ENCODE results near the gene ATP2C2.

The ATP2C2 gene

DNA sequence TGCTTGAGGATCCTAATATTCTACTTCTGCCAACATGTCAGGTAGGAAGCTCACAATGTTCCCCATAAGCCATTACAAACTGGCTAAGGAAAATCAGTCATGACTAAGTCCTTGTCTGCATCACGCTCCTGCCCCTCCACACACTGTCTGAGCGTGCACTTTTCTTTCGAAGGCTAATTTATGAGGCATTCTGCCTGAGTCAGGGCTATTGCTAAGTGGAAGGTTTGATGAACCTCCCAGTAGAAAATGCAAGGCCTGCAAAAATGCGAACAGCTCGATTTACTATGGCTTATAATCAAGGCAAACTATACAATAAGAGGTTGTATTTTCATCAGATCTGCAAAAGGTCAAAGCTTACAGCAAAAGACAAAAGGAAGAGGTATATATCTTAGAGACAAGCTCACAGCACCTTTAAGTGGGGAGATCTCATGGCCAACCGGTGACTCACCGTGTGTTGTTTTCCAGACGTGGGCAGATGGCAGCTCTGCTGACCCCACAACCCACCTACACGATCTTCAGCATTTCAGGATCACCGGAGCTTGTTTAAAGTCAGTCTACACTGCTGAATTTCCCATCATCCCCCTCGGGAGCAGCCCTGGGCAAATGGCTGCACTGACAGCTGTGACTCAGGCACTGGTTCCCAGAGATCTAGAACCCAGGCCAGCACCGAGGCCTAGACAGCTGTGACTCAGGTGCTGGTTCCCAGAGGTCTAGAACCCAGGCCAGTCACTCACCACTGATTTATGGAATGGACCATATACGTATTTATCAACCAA, 110.0 kb downstream of the ATP2C2 start:
- DNase-seq: no peak

DNA sequence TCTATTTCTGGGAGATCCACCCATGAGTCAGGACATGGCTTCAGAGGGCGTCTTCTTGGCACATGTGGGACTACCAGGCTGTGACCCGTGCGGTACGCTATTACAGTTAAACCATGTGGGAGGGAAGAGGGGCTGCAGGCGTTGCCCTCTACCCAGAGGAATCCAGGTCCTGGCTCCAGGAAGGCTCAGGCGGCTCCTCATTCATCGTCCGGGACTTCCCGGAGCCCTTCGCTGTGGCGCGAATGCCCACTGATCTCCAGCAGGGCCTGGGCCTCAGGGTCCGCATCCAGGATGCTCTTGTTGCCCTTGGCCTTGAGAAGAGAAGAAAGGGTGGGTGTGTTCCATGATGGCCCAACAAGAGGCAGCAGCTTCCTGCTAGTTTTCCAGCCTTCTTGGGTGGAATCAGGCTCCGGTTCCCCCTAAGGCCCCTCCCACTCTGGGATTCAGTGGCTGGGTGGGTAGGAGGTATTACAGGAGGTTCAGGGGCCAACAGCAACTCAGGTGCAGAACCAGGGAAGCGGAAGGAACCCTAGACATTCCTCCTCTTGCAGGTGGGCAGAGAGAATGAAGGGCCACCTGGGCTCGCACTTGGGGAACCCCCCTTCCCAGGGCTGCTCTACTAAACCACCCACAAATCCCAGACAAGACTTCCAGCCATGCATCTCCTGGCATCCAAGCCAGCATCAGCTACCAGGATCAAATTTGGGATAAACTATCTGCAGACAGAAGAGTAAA, 111.5 kb downstream of the ATP2C2 start:
- DNase-seq: no peak

DNA sequence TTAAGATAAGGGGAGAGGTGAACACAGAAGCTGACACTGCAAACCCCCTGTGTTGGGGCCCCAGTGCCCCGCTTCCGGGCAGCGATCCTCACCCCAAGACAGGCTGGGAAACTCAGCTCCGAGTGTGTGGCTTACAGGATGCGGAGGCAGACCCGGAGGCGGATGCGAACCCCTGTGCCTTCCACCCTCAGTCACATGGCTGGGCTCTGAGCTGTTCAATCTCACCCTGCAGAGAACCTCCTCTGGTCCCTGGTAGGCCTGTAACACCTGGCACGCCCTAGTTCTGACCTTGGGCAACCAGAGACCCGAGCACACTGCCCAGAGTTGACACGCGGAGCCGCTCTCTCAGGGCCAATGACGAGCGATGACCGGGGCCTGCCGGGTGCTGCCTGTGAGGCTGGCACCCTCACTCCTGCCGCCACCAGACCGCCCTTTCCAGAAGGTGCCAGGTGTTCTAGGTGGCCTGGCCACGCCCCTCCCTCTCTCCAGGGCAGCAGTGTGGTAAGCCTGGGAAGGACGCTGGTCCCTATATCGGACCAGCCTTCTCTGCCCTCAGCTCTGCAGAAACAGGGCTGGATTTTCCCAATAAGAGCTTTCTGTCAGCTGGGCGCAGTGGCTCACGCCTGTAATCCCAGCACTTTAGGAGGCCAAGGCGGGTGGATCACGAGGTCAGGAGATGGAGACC, 112.9 kb downstream of the ATP2C2 start:
- DNase-seq: no peak

DNA sequence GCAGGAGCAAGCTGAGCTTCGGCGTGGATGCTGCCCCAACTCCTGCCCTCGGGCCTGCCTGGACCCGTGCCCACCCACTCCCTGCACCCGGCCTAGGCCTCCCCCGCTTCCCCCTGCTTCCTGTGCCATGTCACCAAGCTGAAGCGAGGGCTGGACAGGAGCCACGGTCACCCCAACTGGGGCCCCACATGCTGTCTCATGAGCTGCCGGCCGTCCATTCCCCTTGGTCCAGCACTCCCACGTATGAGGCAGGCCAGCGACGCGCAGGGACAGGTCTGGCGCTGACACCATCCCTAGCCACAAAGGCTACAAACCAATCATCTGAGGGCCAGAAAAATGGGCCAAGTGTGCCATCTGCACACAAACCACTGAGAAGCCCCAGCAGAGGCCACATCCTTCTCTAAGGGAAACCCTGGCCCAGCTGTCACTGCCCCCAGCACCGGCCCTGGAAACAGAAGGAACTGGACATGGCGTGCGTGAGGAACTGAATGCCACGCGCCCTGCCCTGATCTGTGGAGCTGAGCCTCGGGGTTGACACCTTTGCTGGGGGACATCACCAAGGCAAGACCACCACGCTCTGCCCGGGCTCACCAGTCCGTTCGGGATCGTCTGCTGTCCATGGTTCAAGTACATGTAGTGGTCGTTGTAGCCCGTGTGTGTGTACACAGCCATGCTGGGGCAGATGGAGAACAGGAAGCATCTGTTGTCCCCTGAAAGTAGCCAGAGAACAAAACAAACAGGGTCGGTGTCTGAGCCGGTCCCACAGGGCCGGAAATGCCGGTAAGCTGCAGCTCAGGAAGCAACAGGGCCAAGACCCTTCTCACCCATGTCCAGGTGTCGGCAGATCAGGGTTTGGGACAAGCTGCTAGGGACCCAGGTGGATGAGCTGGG, 113.9 kb downstream of the ATP2C2 start:
- no peak for DNase-seq

DNA sequence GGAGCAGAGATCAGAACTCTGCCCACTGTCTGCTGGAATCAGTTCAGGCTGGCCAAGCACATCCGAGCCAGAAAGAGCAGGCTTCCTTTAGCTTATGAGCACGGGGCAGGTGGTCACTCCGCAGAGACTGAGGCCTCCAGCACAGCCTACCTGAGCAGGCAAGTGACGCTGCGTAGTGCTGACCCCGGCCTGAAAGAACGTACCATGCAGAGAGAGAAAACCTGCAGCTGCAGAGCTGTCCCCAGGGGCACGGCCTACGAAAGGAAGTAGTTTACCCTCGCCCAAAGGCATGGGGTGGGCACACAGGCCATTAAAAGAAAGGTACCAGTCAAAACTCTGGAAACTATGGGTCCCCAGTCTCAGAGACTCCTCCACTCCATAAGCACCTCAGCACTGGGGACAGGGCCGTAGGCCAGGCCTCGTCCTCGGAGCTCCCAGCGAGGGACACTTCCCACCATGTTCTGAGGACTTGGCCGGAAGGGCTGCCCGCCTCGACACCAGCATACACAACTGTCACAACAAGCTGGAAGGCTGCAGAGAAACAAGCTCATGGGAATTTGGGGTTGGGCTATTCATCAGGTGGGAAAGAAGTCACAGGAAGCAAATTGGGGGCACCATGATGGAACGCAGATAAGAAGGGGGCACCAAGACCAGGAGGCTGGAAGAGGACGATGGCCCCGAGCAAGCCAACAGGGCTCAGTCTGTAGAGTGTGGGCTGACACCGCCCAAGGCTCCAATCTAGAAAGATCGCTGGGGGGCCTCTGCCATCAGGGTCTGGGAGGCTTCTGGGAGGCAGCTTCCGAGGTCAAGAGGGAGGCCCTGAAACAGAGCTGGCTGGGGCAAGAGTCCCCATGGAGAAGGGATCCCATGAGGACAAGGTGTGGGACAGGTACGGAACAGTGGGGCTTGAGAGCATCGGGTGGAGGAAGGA, 114.9 kb downstream of the ATP2C2 start:
- no peak for DNase-seq

DNA sequence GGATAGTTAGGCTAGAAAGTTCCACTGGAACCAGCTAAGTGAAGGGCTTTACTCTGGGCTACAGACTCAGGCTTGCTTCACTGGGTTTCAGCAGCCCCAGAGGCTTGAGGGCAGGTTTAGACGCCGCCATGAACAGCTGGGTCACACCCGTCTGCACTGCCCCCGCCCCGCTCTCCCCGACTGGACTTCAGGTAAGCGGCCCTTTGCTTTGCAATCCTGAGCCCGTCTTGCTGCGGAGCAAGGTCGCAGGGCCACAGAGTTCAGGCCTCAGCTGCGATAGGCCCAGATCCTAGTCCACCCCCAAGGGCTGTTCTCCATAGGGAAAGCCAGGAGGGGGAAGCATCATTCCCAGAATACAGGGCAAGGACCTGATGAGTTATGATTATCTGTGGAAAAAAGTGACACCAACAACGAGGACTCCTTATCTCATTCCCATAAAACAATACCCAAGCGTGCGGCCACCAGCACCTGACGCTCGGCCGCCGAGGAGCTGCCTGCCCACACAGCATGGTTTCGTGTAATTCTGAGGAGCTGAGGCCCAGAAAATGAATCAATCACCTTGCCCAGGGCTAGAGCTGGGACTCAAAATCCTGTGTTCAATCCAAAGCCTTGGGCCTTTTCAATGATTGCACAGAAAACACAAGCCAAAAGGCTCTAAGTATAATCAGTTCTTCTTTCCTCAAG, 115.7 kb downstream of the ATP2C2 start:
- no peak for DNase-seq

DNA sequence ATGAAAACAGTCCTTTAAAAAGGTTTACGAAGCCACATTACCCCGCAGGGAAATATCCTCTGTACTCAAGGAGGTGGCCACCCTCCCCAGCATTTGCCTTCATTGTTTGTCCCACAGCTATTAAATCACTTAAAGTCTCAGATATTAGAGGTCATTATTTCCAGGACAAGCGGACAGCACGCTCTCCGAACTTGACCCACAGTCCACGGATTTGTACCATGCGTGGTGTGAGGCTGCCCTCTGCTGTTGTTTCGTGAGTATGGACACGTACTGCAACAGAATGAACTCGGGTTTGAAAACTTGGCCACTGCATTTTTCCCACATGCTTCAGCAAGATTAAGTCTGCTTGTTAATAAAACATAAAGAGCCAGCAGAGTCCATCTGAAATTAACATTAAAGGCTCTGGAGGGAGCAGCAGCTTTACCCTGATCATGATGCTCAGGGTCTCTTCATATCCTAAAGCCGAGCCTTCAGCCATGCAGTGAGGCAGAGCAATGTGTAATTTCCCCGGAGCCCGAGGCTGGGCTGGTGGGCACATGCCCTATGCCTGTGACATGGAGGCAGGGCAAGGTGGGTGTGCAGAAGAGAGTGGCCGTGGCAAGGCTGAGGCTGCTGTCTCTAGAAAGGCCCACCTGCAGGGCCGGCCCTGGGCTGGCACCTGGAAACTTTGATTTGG, 116.4 kb downstream of the ATP2C2 start:
- no peak for DNase-seq

DNA sequence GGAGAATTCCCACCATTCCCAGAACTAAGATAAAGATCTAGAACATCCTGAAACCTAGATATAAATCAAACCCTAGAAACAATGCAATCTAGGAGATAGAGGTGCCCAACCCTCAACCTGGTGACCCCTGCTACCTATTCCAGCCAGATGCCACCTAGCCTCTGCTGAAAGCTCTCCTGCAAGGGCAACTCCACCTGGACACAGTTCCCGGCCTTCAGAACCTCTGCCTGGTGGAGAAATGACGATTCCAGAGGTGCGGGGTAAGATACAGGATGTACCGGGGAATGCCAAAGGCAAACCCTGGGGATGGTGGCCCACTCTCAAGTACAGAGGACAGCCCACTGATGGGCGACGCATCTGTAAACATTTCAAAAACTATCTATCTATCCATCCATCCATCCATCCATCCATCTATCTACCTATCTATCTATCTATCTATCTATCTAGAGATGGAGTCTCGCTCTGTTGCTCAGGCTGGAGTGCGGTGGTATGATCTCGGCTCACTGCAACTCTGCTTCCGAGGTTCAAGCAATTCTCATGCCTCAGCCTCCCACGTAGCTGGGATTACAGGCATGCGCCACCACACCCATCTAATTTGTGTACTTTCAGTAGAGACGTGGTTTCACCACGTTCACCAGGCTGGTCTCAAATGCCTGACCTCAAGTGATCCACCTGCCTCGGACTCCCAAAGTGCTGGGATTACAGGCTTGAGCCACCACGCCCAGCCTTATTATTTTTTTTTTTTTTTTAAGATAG, 117.1 kb downstream of the ATP2C2 start:
- no peak for DNase-seq

DNA sequence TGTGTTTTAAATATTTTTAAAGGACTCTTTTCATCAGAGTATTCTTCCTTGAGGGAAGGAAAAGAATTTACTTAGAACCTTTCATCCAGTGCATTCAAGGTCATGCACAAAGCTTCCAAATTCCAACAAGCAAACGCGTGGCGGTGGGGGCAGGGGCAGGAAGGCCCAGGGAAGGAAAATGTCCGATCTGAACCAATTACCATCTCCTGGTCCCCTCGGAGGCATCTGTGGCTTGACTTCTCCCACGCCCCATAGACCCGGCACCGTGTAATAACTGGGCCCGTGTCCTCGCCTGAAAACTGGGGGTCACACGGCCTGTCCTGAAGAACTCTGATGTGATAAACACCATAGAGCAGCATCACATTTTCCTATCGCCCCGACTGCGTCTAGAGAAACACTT, 117.8 kb downstream of the ATP2C2 start:
- DNase-seq: no peak

DNA sequence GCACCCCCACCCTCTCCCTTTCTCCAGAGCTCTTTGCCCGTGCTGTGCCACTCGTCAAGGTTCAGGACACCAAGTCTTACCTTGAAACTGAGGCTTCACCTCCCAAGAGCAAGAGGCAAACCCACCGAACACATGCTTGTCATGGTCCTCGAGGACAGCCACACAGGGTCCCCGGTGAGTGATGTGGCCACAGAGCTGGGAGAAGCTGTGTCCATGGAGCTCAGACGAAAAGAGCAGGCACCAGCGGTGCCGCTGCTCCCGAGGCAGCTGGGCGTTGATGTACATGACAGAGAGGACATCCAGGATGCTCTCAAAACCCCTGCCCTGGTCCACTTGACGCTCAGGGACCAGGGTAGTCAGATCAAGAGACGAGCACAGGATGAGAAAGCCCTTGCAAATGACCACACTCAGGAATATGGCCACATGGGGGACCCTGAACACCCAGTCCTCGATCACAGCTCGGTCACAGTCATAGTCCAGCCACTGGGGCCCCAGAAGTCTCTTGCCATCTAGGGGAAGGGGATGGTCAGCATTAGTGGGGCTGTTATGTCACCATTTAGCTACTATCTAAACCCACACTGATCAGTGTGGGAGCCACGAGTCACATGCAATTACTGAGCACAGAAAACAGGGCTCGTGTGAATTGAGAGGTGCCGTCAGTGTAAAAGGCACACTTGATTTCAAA, 118.4 kb downstream of the ATP2C2 start:
- no peak for DNase-seq

DNA sequence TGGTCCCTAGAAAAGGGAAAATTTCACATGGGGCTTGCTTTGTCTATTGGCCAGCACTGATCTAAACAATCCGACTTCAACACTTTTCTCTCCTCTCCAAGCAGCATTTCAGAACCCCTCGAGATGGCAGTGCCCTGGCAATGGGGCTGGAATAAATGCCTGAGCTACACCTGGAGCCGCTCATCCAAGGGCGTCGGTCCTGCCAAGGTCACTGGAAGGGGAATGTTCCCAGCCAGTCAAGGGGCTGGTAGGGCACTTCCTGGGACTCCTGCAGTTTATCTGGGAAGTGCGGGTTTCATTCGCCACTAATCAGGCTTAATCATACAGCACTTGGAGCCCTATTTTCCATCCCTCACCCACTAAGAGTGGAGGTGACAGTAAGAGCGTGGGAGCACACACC, 119.0 kb downstream of the ATP2C2 start:
- no peak for DNase-seq

DNA sequence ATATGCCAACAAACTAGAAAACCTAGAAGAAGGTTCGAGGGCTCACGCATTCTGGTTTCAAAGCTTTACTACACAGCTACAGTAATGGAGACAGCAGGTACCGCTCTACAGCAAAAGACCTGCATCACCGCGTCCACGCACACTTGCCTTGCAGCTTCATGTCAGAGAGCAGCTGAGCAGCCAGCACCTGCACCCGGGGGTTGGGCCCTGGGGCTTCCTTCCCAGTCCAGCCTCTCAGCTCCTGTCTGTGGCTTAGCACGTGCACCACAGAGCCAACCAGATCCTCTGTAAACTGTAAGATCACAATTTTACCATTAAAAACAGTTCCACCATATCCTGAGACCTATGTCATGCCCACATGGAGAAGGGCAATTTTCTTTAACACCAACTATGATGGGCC, 120.8 kb downstream of the ATP2C2 start:
- DNase-seq: no peak

DNA sequence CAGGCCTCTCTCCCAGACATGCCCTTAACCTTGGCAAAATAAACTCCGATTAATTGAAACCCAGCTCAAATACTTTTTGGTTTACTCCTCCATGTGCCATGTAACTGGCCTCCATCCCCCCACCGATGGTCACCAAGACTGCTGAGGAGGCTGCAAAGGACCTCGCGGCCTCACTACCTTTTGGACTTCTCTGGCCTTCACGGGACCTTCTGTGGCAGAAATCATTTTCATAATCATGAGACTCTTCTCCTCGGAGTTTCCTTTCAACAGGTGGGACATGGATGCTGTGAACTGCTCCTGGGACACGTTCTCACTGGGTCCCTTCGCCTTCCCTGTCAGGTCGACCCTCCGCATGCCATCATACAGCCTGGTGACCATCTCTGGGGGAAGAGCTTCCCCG, 127.2 kb downstream of the ATP2C2 start:
- DNase-seq: no peak

DNA sequence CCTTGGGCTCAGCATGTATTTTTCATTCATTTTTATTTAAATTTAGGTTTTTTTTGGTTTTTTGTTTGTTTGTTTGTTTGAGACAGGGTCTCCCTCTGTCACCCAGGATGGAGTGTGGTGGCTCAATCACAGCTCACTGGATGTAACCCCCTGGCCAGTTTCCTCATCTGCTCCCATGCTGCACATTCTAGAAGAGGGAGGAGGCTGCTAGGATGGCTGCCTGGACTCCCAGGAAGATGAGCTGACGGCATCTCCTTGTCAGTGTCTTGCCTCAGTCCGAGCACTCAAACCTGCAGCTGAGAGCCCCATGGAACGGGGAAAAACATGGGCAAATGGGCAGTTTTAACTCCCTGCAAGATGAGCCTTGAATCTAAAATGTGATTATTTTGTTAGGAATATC, 128.7 kb downstream of the ATP2C2 start:
- no peak for DNase-seq

DNA sequence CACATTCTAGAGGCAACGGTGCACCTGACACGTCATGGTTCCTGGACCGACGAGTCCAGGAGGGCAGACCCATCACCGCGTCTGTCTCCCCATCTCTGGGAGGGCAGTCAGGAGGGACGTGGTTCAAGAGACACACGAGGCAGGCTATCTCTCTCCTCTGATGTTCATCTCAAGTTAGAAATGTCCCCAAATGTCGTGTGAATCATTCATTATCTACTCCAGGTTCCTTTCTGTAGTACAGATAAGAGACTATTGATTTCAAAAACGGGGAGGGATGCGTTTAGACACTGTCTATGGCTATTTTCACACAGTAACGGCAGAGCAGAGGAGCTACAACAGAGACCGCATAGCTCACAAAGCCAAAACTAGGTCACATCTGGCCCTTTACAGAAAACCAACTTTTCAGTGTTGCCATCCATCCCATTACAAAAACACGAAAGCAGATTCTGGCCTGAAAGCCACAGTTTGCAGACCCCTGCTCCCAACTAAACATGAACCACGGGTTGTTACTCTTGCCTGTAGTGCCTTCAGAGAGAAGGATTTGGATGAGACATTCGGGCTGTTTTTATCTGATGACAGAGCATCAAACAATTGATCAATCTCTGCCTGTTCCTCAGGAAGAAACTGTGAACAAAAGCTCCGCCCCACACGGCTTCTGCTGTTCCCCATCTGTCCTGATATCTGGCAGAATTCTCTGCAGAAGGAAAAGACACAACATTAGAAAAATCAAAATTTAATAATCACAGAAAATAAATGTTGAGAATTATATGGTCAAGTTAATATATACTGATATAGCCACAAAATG, 129.3 kb downstream of the ATP2C2 start:
- no peak for DNase-seq

DNA sequence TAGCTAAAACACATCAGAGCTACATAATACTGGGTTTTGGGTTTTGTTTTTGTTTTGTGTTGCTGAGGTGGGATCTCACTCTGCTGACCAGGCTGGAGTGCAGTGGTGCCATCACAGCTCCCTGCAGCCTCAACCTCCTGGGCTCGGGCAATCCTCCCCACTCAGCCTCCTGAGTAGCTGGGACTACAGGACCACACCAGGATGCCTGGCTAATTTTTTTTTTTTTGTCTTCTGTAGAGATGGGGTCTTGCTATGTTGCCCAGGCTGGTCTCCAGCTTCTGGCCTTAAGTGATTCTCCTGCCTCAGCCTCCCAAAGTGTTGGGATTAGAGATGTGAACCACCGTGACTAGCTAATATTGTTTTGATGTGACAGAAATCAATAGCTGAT, 129.9 kb downstream of the ATP2C2 start:
- no peak for DNase-seq

DNA sequence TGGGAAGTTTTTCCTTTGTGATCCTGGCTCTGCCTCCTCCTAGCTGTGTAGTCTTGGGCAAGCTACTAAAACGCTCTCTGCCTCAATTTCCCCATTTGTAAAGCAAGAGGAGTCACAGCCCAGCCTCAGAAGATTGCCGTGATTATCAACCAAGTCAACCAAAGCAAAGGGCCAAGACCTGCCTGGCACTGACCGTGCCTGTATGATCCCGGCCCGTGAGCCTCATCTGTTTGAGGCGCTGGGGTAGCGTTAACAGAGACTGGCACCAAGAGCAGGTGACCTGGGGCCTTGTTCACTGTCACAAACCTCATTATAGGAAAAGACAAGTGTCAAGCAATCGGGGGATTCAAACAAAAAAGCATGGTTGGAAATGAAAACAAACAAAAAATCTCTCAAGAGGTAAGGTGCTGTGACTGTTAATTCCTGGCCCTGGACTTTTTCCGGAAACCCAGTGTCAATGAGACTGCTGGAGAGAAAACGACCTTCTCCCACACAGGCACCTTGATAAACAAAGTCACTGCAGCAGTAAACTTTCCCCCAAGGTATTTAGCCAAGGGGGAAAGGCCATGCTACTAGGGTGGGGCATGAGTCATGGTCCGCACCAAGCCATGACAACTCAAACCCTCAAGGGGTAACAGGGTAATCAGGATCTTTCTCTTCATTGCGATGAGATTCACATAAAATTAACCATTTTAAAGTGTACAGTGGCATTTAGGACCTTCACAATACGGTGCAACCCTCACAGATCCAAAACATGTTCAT, 130.7 kb downstream of the ATP2C2 start:
- DNase-seq: no peak

DNA sequence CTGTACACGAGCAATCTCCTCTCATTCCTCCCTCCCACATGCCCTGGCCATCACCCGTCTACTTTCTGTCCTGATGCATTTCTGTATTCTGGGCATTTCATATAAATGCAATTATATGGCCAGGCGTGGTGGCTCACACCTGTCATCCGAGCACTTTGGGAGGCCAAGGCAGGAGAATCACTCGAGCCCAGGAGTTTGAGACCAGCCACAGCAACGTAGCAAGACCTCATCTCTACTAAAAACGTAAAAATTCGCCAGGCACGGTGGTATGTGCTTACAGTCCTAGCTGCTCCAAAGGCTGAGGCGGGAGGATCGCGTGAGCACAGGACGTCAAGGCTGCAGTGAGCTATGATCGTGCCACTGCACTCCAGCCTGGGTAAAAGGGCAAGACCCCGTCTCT, 131.3 kb downstream of the ATP2C2 start:
- no peak for DNase-seq
